IPS-NIHi7 (cell line): ENCODE results near the gene SPATA45.

Experiments used
- DNase-seq: peaks from one replicate; pipeline ENCODE4 v3.0.0; 2012; ENCODE audit warnings: mixed read lengths; ENCODE audit errors: extremely low spot score

SPATA45 gene

DNA sequence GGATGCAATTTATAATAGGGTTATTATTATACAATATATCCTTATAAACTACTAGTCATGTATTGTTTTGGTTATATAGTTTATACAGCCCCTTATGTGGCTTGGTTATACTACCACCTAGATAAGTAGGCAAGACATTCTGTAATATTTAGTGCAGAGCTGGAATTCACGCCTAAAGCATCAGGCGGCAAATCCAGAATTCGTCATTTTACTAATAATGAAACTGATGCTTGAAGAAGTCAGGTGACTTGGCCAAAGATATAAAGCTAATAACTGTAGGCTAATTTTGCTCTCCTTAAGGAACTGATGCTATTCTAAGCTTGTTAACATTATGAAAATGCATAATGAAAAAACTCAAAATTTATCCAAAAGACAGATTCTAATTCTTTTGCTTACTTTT, 66.7 kb downstream of the SPATA45 start:
- no peak for DNase-seq
